GM12878 (cell line): Measurements from ENCODE around the gene MLLT3. TPM values are rescaled to one million over a fixed set of nuclear protein-coding genes. Genes with fewer than 3 reads are reported as not detected.

ENCODE experiments used
- ATAC-seq: fragments of 200-7000 bp; cut with Tn5 transposase; 3 replicates; pipeline ENCODE4 v1.9.1; 2020; ENCODE audit warnings: mild to moderate bottlenecking, moderate library complexity
- BruUV-seq: library from RNA; stranded (reverse); fragments of 400-500 nt; replicated peaks from 2 replicates; lab custom pipeline; 2021; lab: Mats Ljungman, UMichigan
- CTCF ChIA-PET: fragments of 300-600 bp; sonication (Branson Sonifier 250); formaldehyde crosslinking; extraction: SDS; loops from one replicate; lab custom pipeline; 2021; ENCODE audit warnings: inconsistent platforms; lab: Yijun Ruan, JAX
- POLR2A ChIA-PET: fragments of 350-600 bp; formaldehyde crosslinking; extraction: SDS; loops from one replicate; lab custom pipeline; 2021; ENCODE audit warnings: inconsistent platforms; lab: Charles Lee
- RAD21 ChIA-PET: fragments of 300-600 bp; sonication (Branson Sonifier 250); formaldehyde crosslinking; loops from one replicate; lab custom pipeline; 2023; ENCODE audit warnings: antibody characterized with exemption; ENCODE audit not compliant: unreplicated experiment; lab: Charles Lee
- SMC1A ChIA-PET: fragments of 300-600 bp; sonication (Branson Sonifier 250); formaldehyde crosslinking; loops from one replicate; lab custom pipeline; 2023; ENCODE audit not compliant: unreplicated experiment, uncharacterized antibody; lab: Charles Lee
- DNase-seq: peaks from one replicate; pipeline ENCODE4 v3.0.0-alpha.2; 2011; ENCODE audit warnings: low read depth, low spot score
- FAIRE-seq: peaks from 3 replicates; lab custom pipeline; 2011; peaks lifted over from hg19 to GRCh38; lab: Jason Lieb, UNC
- H2AFZ ChIP-seq: 2 replicates; pipeline ENCODE4 v1.6.0; 2011; ENCODE audit warnings: low read depth, low read length, control low read depth; ENCODE audit not compliant: control insufficient read depth
- H3K27ac ChIP-seq: 2 replicates; pipeline ENCODE4 v1.5.1; 2011; ENCODE audit warnings: control low read depth; ENCODE audit not compliant: control insufficient read depth, insufficient read depth
- H3K27me3 ChIP-seq, 2 experiments: replicated peaks in 1 of 2; 2 replicates each; pipeline versions ENCODE4 v1.6.0 to v1.6.1; 2011; ENCODE audit warnings: low read length in 1 of 2; ENCODE audit not compliant: control insufficient read depth in 2 of 2, insufficient read depth in 2 of 2
- H3K36me3 ChIP-seq, 2 experiments: 2 replicates each; pipeline ENCODE4 v1.5.1; 2011; ENCODE audit warnings: low read length in 1 of 2; ENCODE audit not compliant: control insufficient read depth in 2 of 2, insufficient read depth in 2 of 2
- H3K4me1 ChIP-seq: 2 replicates; pipeline ENCODE4 v1.6.1; 2011; ENCODE audit warnings: mild to moderate bottlenecking, low read length, moderate library complexity, mixed read lengths; ENCODE audit not compliant: control insufficient read depth, insufficient read depth
- H3K4me2 ChIP-seq: 2 replicates; pipeline ENCODE4 v1.6.0; 2011; ENCODE audit warnings: control low read depth; ENCODE audit not compliant: control insufficient read depth, insufficient read depth
- H3K4me3 ChIP-seq: fragments of 200-600 bp; sonication (generic); 2 replicates; pipeline ENCODE4 v1.5.1; 2016
- H3K79me2 ChIP-seq: 2 replicates; pipeline ENCODE4 v1.6.0; 2011; ENCODE audit warnings: low read length; ENCODE audit not compliant: control insufficient read depth, insufficient read depth
- H3K9ac ChIP-seq: 2 replicates; pipeline ENCODE4 v1.8.0; 2011; ENCODE audit warnings: low read length, control low read depth, mixed read lengths; ENCODE audit not compliant: control insufficient read depth, insufficient read depth
- H3K9me3 ChIP-seq: replicated peaks from 3 replicates; pipeline ENCODE4 v1.5.1; 2011; ENCODE audit warnings: mild to moderate bottlenecking, low read length; ENCODE audit not compliant: control insufficient read depth, insufficient read depth
- H4K20me1 ChIP-seq: 2 replicates; pipeline ENCODE4 v1.6.0; 2011; ENCODE audit not compliant: control insufficient read depth, insufficient read depth
- GATAD2B ChIP-seq: fragments of 450-650 bp; conservative IDR thresholded peaks from 2 replicates; pipeline ENCODE4 v1.6.1; 2017; ENCODE audit warnings: low read depth, mild to moderate bottlenecking, moderate library complexity
- HDAC2 ChIP-seq: fragments of 200-600 bp; sonication (generic); IDR thresholded peaks from 2 replicates; pipeline ENCODE4 v1.6.1; 2017
- IKZF2 ChIP-seq, 2 experiments: fragments of 450-650 bp; IDR thresholded peaks; 2 replicates each; pipeline ENCODE4 v1.6.1; 2017; ENCODE audit warnings: mild to moderate bottlenecking in 2 of 2, moderate library complexity in 2 of 2
- JUNB ChIP-seq: IDR thresholded peaks from 2 replicates; pipeline ENCODE4 v1.6.1; 2016; ENCODE audit warnings: antibody characterized with exemption, mild to moderate bottlenecking
- MEF2B ChIP-seq: fragments of 450-650 bp; IDR thresholded peaks from 2 replicates; pipeline ENCODE4 v1.6.1; 2018; ENCODE audit warnings: mild to moderate bottlenecking, moderate library complexity; ENCODE audit not compliant: partially characterized antibody, poor library complexity, severe bottlenecking
- POLR2A ChIP-seq: IDR thresholded peaks from 2 replicates; pipeline ENCODE4 v1.6.1; 2011; ENCODE audit warnings: low read depth, mild to moderate bottlenecking, low read length
- RB1 ChIP-seq: fragments of 450-650 bp; formaldehyde crosslinking; IDR thresholded peaks from 2 replicates; pipeline ENCODE4 v1.6.1; 2017; ENCODE audit warnings: mild to moderate bottlenecking, borderline replicate concordance
- TBL1XR1 ChIP-seq: IDR thresholded peaks from 2 replicates; pipeline ENCODE4 v1.6.1; 2012; ENCODE audit warnings: low read depth, low read length, improper control_type of control experiment
- TCF3 ChIP-seq: IDR thresholded peaks from 2 replicates; pipeline ENCODE4 v1.6.1; 2012; ENCODE audit warnings: low read depth, mild to moderate bottlenecking, low read length, borderline replicate concordance; ENCODE audit not compliant: insufficient read depth
- ZNF217 ChIP-seq: fragments of 450-650 bp; IDR thresholded peaks from 2 replicates; pipeline ENCODE4 v1.6.1; 2017; ENCODE audit warnings: antibody characterized with exemption, mild to moderate bottlenecking
- WGBS: methylation state at CpG from one replicate; pipeline ENCODE4 v1.1.6; 2016; ENCODE audit warnings: low lambda C conversion rate; ENCODE audit not compliant: insufficient replicate concordance, insufficient coverage; ENCODE audit errors: missing lambda C conversion rate; 5-methylcytosine and 5-hydroxymethylcytosine counted together
- in situ Hi-C: fragments of 300-500 bp; cut with MboI; formaldehyde crosslinking; loops from 9 replicates; pipeline ENCODE4 v1.14.3; 2018; ENCODE audit warnings: mixed read lengths
- intact Hi-C: fragments of 100-400 bp; cut with micrococcal nuclease; formaldehyde crosslinking; loops from one replicate; pipeline ENCODE4 v1.14.2; 2022; ENCODE audit not compliant: unreplicated experiment
- polyA plus RNA-seq, 11 experiments: library from polyadenylated mRNA; depleted of rRNA in 4 of 11; unstranded in 6 of 11; stranded (reverse) in 5 of 11; fragments of >200 nt; fragmentation: Nextera tagmentation in 4 of 11; fragmentation: Illumina TruSeq in 1 of 11; extraction: Ambion mirVana in 4 of 11; extraction: Trizol in 1 of 11; gene quantifications; 1 replicate in 1 of 11; 2 replicates in 10 of 11; pipeline versions ENCODE4 v1.2.1 to v1.2.3, GENCODE V29; 2011 to 2016; ENCODE audit warnings: inconsistent platforms in 2 of 11, missing spikeins in 2 of 11, low read depth in 1 of 11
- total RNA-seq, 4 experiments: library from RNA; depleted of rRNA in 3 of 4; stranded (reverse); fragments of >200 nt in 3 of 4; fragmentation: Illumina TruSeq in 1 of 4; extraction: Trizol in 1 of 4; gene quantifications; 2 replicates each; pipeline versions ENCODE4 v1.2.1 to v1.2.3, GENCODE V29; 2013 to 2021
- TF ChIP-seq, protein P1 (sequence below): fragments of 450-650 bp; formaldehyde crosslinking; IDR thresholded peaks from 2 replicates; pipeline ENCODE4 v1.4.0; 2022; ENCODE audit warnings: mild to moderate bottlenecking, moderate library complexity
- TF ChIP-seq, protein P2 (sequence below): fragments of 450-650 bp; conservative IDR thresholded peaks from 2 replicates; pipeline ENCODE4 v1.6.1; 2017; ENCODE audit warnings: mild to moderate bottlenecking, moderate library complexity
- TF ChIP-seq, protein P3 (sequence below): fragments of 450-650 bp; IDR thresholded peaks from 2 replicates; pipeline ENCODE4 v1.6.1; 2016; ENCODE audit warnings: mild to moderate bottlenecking, moderate library complexity, borderline replicate concordance

MLLT3 gene
- total and polyA plus RNA-seq, 10 of the 15 experiments (the other 5 are each of a cell fraction or from before 2014, with no cell fraction given): 17.7 to 72.3 (median 35.6) TPM

DNA sequence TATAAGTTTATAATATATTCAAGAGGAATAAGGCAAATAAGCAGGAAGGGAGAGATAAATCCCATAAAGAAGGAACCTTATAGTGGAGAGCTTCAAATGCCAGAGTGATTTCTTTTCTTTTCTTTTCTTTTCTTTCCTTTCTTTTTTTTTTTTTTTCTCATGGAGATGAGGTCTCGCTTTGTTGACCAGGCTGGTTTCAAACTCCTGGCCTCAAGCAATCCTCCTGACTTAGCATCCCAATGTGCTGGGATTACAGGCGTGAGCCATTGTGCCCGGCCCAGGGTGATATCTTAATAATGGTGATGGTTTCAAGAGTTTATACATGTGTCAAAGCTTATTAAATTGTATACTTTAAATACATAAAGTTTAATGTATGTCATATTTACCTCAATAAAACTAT, 42.2 kb upstream of the MLLT3 start (continued):
- no peak for TF ChIP-seq MEF2B
- no peak for TF ChIP-seq TCF3
- no peak for TF ChIP-seq RB1

DNA sequence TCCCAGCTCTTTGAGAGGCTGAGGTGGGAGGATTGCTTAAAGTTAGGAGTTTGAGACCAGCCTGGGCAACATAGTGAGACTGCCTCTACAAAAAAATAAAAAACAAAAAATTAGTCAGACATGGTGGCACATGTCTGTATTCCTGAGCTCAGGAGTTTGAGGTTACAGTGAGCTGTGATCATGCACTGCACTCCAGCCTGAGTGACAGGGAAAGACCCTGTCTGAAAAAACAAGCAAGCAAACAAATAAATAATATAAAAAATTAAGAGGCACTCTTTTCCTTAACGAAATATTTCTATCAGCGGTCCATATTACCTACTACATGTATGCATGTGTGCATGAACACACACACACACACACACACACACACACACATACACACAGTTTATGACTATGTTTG, 40.8 kb upstream of the MLLT3 start:
- no peaks in the 10 kb centered on the region for H3K36me3 ChIP-seq
- RAD21 ChIA-PET: interaction anchor here (1.4 to 6.0 kb wide), 7 partner anchors 17 to 278 kb away, joined by 3 to 176 read pairs (median 17); partner anchors contain the start of genes FOCAD and MLLT3
- intact Hi-C loops: no loop called here
- TF ChIP-seq, protein P1, sequence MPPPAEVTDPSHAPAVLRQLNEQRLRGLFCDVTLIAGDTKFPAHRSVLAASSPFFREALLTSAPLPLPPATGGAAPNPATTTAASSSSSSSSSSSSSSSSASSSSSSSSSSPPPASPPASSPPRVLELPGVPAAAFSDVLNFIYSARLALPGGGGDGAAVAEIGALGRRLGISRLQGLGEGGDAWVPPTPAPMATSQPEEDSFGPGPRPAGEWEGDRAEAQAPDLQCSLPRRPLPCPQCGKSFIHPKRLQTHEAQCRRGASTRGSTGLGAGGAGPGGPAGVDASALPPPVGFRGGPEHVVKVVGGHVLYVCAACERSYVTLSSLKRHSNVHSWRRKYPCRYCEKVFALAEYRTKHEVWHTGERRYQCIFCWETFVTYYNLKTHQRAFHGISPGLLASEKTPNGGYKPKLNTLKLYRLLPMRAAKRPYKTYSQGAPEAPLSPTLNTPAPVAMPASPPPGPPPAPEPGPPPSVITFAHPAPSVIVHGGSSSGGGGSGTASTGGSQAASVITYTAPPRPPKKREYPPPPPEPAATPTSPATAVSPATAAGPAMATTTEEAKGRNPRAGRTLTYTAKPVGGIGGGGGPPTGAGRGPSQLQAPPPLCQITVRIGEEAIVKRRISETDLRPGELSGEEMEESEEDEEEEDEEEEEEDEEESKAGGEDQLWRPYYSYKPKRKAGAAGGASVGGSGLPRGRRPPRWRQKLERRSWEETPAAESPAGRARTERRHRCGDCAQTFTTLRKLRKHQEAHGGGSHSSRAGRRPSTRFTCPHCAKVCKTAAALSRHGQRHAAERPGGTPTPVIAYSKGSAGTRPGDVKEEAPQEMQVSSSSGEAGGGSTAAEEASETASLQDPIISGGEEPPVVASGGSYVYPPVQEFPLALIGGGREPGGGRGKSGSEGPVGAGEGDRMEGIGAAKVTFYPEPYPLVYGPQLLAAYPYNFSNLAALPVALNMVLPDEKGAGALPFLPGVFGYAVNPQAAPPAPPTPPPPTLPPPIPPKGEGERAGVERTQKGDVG (CRISPR knock-in tag): no peak
- TF ChIP-seq GATAD2B (no peak), IKZF2 (IDR thresholded peaks at IDR 0.05) (peak in 1 of 2 experiments; percentile 19; a peak in 2 of 4 replicates), ZNF217 (no peak), JUNB (no peak), HDAC2 (no peak), TBL1XR1 (no peak), POLR2A (no peak)
- TF ChIP-seq, protein P2, sequence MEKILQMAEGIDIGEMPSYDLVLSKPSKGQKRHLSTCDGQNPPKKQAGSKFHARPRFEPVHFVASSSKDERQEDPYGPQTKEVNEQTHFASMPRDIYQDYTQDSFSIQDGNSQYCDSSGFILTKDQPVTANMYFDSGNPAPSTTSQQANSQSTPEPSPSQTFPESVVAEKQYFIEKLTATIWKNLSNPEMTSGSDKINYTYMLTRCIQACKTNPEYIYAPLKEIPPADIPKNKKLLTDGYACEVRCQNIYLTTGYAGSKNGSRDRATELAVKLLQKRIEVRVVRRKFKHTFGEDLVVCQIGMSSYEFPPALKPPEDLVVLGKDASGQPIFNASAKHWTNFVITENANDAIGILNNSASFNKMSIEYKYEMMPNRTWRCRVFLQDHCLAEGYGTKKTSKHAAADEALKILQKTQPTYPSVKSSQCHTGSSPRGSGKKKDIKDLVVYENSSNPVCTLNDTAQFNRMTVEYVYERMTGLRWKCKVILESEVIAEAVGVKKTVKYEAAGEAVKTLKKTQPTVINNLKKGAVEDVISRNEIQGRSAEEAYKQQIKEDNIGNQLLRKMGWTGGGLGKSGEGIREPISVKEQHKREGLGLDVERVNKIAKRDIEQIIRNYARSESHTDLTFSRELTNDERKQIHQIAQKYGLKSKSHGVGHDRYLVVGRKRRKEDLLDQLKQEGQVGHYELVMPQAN: no peak
- TF ChIP-seq, protein P3, sequence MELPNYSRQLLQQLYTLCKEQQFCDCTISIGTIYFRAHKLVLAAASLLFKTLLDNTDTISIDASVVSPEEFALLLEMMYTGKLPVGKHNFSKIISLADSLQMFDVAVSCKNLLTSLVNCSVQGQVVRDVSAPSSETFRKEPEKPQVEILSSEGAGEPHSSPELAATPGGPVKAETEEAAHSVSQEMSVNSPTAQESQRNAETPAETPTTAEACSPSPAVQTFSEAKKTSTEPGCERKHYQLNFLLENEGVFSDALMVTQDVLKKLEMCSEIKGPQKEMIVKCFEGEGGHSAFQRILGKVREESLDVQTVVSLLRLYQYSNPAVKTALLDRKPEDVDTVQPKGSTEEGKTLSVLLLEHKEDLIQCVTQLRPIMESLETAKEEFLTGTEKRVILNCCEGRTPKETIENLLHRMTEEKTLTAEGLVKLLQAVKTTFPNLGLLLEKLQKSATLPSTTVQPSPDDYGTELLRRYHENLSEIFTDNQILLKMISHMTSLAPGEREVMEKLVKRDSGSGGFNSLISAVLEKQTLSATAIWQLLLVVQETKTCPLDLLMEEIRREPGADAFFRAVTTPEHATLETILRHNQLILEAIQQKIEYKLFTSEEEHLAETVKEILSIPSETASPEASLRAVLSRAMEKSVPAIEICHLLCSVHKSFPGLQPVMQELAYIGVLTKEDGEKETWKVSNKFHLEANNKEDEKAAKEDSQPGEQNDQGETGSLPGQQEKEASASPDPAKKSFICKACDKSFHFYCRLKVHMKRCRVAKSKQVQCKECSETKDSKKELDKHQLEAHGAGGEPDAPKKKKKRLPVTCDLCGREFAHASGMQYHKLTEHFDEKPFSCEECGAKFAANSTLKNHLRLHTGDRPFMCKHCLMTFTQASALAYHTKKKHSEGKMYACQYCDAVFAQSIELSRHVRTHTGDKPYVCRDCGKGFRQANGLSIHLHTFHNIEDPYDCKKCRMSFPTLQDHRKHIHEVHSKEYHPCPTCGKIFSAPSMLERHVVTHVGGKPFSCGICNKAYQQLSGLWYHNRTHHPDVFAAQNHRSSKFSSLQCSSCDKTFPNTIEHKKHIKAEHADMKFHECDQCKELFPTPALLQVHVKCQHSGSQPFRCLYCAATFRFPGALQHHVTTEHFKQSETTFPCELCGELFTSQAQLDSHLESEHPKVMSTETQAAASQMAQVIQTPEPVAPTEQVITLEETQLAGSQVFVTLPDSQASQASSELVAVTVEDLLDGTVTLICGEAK: no peak

More for the DNA sequence above, 40.8 kb upstream of the MLLT3 start:
- peaks cover 70% of the 10 kb centered on the region for H3K79me2 ChIP-seq
- WGBS: 40% methylated on average over 2 of the region's 2 CpGs
- FAIRE-seq (no peak), DNase-seq (no peak), ATAC-seq (peak; percentile 14)
- H3K4me3 ChIP-seq: peak overlapping the region; percentile 43
- BruUV-seq: no TSS peak
- no peaks in the 10 kb centered on the region for H3K27me3 ChIP-seq
- CTCF ChIA-PET: interaction anchor here (1.6 to 2.2 kb wide), 3 partner anchors 21 to 38 kb away, joined by 4 to 14 read pairs (median 10); partner anchors contain the start of gene FOCAD
- in situ Hi-C loops: no loop called here
- H2AFZ ChIP-seq: no peak overlapping the region
- H3K9ac ChIP-seq: no peak overlapping the region
- peak overlapping the region; percentile 38; the same call in 1 of the 2 replicates for H3K4me2 ChIP-seq
- POLR2A ChIA-PET: interaction anchor here (0.7 to 8.7 kb wide), 10 partner anchors 10 to 575 kb away, joined by 3 to 165 read pairs (median 4); partner anchors contain the start of genes FOCAD and MLLT3
- no peaks in the 10 kb centered on the region for H3K4me1 ChIP-seq
- peaks cover 2% of the 10 kb centered on the region; the same call in 1 of the 3 replicates for H3K9me3 ChIP-seq
- SMC1A ChIA-PET: interaction anchor here (1.2 to 6.0 kb wide), 11 partner anchors 9 to 278 kb away, joined by 3 to 199 read pairs (median 8); partner anchors contain the start of genes FOCAD and MLLT3
- H3K27ac ChIP-seq: no peak overlapping the region
- H4K20me1 ChIP-seq: no peaks in the 10 kb centered on the region
